Stimulated activated CD4-positive, alpha-beta T cell treated with anti-CD3 and anti-CD28 coated beads, TNF-alpha, amount 100 ng/mL, for 48 hours (primary cell): ENCODE measurements around the gene NDUFAF7.
"Not testable (repeated sequence)": the region's sequence is repeated elsewhere in the genome, so short reads cannot be mapped to it uniquely, and the experiment has no call there.

ENCODE experiments used
- DNase-seq, 3 donors: peaks; one replicate each; pipeline ENCODE4 v3.0.0-alpha.2; 2020; ENCODE audit warnings: low read depth in 3 of 3

Gene NDUFAF7

GRCh38 chr2:37281916-37282315, 50.5 kb downstream of the NDUFAF7 start:
- DNase-seq: no peak

GRCh38 chr2:37282746-37283145, 51.3 kb downstream of the NDUFAF7 start:
- no peak for DNase-seq

GRCh38 chr2:37283207-37283606, 51.7 kb downstream of the NDUFAF7 start:
- no peak for DNase-seq

GRCh38 chr2:37284381-37284780, 52.9 kb downstream of the NDUFAF7 start:
- no peak for DNase-seq

- no peak for DNase-seq
Measured at GRCh38 chr2:37287966-37288365, 56.5 kb downstream of the NDUFAF7 start.

- no peak for DNase-seq
Measured at GRCh38 chr2:37291680-37292079, 60.2 kb downstream of the NDUFAF7 start.

GRCh38 chr2:37294858-37295257, 63.4 kb downstream of the NDUFAF7 start:
- DNase-seq: not testable (repeated sequence)

- DNase-seq: no peak
Measured at GRCh38 chr2:37295469-37296073, 64.1 kb downstream of the NDUFAF7 start.

GRCh38 chr2:37297632-37298031, 66.2 kb downstream of the NDUFAF7 start:
- no peak for DNase-seq
